Measurements from ENCODE around the gene ANKLE1. TPM values are rescaled to one million over a fixed set of nuclear protein-coding genes. Genes with fewer than 3 reads are reported as not detected.

The ANKLE1 gene
- total RNA-seq, 4 donors from 2014 or later = 0.30 to 2.5 (median 1.5) TPM

DNA sequence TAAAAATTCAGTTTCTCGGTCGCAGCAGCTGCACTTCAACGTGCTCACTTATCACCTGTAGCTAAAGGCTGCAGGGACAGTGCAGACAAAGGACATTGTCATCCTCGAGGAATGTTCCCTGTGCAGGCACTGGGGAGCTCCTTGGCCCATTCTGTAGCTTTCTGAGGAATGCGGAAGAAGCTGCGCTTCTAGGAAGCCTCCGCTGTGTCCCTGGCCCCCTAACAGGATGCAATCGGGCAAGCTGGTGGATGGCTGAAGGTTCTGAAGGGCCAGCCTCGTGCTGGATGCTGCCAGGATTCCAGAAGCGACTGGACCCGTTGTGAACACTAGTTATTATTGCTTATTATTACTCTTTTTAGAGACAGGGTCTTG is 44.9 kb downstream of the ANKLE1 start:
- Histone ChIP-seq H3K4me3 (no peak overlapping the region), H3K27me3 (peaks cover 13% of the 10 kb centered on the region), H3K9me3 (no peaks in the 10 kb centered on the region), H3K36me3 (peaks cover 10% of the 10 kb centered on the region), H3K4me1 (peaks cover 48% of the 10 kb centered on the region), H3K27ac (peak overlapping the region; percentile 29)
- TF ChIP-seq POLR2A (IDR thresholded peaks at IDR 0.05) (no peak), POLR2AphosphoS5 (IDR thresholded peaks at IDR 0.05) (peak in 1 of 3 donors; percentile 23)
- 82% methylated on average over 9 of the region's 11 CpGs for WGBS
- DNase-seq (ENCODE audit: low spot score in 2 of 2) = no peak

DNA sequence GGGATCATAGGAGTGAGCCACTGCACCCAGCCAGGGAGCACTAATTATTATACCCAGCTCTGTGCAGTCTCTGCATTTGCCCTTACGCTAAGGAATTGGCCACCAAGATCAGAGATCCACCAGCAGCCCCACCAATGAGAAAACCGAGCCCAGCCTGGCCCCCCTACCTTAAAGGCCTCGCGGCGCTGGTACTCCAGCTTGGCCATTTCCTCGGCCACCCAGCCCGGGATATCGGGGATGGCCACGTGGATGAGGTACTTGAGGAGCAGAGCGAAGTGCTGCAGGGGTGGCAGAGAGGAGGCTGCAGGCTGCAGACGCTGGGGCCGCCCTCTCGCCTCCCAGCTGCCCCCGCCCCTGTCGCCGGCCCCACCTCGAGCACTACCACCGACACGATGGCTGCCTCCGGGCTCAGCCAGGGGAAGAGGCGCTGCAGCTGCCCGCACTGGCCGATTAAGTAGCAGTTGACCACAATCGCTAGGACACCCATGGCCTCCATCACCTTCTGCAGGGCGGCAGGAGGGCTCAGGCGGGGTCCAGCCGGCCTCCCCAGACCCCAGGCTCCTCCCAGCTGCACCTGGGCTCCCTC is 45.5 kb downstream of the ANKLE1 start:
- H3K36me3 ChIP-seq = peaks cover 4% of the 10 kb centered on the region
- DNase-seq (ENCODE audit: low spot score in 2 of 2) = no peak
- no peaks in the 10 kb centered on the region for H3K9me3 ChIP-seq
- H3K27me3 ChIP-seq = peaks cover 13% of the 10 kb centered on the region
- WGBS = 72% methylated on average over 13 of the region's 27 CpGs
- TF ChIP-seq EP300 (IDR thresholded peaks at IDR 0.05) (no peak), POLR2A (IDR thresholded peaks at IDR 0.05) (no peak), POLR2AphosphoS5 (IDR thresholded peaks at IDR 0.05) (no peak)
- TF ChIP-seq, protein P1, sequence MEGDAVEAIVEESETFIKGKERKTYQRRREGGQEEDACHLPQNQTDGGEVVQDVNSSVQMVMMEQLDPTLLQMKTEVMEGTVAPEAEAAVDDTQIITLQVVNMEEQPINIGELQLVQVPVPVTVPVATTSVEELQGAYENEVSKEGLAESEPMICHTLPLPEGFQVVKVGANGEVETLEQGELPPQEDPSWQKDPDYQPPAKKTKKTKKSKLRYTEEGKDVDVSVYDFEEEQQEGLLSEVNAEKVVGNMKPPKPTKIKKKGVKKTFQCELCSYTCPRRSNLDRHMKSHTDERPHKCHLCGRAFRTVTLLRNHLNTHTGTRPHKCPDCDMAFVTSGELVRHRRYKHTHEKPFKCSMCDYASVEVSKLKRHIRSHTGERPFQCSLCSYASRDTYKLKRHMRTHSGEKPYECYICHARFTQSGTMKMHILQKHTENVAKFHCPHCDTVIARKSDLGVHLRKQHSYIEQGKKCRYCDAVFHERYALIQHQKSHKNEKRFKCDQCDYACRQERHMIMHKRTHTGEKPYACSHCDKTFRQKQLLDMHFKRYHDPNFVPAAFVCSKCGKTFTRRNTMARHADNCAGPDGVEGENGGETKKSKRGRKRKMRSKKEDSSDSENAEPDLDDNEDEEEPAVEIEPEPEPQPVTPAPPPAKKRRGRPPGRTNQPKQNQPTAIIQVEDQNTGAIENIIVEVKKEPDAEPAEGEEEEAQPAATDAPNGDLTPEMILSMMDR (IDR thresholded peaks at IDR 0.05) = no peak
- peak overlapping the region; percentile 55 for H3K4me3 ChIP-seq
- no peak overlapping the region for H3K27ac ChIP-seq
- H3K4me1 ChIP-seq = peaks cover 48% of the 10 kb centered on the region

DNA sequence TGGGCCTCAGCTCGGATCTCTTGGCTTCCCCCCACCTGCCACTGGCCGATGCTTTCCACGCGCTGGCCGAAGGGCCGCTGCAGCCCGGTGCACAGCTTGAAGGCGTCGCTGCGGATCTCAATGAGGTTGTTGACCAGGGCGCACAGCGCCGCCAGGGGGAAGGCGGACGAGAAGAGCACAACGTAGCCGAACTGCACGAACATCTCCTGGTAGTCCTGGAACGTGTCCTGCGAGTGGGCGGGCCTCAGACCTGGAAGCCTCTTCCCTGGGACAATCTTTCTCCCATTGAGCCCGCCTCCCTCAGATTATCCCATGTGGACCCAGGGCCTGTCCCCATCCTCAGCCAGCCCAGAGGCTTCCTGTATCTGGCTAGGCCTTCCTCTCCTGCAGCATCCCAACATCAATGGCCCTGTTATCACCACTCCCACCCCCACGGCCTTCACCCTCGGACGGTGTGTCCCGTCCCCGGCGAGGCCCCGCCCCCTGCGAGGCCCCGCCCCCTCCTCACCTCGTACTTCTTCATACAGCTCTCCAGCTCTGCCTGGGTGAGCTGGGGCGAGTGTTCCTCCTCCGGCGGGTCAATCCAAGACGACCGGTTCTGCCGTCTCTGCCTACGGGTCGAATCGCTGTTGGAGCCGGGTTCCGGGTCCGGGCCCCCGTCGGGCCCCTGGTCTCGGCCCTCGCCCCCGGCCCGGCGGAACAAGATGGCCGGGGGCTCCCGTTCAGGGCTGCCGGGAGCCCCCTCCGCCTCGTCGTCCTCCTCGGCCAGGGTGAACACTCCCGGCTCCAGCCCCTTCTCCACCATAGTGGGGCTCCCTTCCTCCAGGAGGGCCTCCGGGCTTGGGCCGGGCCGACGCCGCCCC is 46.2 kb downstream of the ANKLE1 start:
- H3K27ac ChIP-seq = peak overlapping the region; percentile 35
- peak in 1 of 2 donors; percentile 80 for DNase-seq (ENCODE audit: low spot score in 2 of 2)
- H3K4me1 ChIP-seq = peaks cover 48% of the 10 kb centered on the region
- peaks cover 4% of the 10 kb centered on the region for H3K36me3 ChIP-seq
- no peaks in the 10 kb centered on the region for H3K9me3 ChIP-seq
- peak in 1 of 3 donors; percentile 9 for TF ChIP-seq POLR2AphosphoS5 (IDR thresholded peaks at IDR 0.05)
- TF ChIP-seq, protein P1 (IDR thresholded peaks at IDR 0.05) = peak in 1 of 2 donors; percentile 37
- no peak for TF ChIP-seq EP300 (IDR thresholded peaks at IDR 0.05)
- H3K27me3 ChIP-seq = peaks cover 13% of the 10 kb centered on the region
- peak overlapping the region; percentile 55 for H3K4me3 ChIP-seq
- WGBS = 38% methylated on average over 11 of the region's 64 CpGs

DNA sequence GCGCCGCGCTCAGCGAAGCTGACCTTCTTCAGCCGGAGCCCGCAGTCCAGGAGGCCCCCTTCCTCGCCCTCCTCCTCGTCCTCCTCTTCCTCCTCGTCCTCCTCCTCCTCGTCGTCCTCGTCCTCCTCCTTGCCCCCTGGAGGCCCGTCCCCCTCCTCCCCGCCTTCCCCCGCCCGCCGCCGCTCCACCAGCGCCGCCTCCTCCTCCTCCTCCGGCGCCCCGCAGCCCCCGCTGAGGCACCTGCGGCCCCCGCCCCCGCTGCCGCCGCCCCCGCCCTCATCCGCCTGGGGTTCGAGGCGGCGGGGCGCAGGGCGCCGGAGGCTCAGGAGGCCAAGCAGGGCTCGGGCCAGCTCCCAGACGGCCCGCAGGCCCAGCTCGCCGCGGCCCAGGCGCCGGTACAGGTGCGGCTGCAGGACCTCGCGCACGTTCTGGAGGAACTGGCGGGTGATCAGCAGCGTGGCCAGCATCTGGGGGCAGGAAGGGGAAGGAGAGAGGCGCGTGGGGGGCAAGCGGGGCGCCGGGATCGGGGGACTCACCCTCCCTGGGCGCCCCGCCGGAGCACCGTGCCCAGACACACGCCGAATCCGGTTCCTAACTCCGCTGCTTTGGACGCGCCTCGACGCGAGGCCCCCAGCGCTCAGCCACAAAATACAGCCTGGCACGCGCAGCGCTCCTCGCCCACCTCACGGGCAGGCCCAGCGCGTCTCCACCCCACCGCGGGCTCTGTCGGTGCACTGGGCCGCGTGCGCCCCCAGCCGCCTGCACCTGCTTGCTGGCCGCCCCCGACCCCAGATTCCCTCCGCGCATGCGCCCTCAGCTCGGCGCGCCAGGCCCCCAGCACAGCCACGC is 47.0 kb downstream of the ANKLE1 start:
- no peak for DNase-seq (ENCODE audit: low spot score in 2 of 2)
- Histone ChIP-seq H3K27me3 (peaks cover 13% of the 10 kb centered on the region), H3K4me3 (peak overlapping the region; percentile 55), H3K9me3 (no peaks in the 10 kb centered on the region), H3K4me1 (peaks cover 49% of the 10 kb centered on the region), H3K36me3 (peaks cover 4% of the 10 kb centered on the region), H3K27ac (peak overlapping the region; percentile 35)
- TF ChIP-seq, protein P1 (IDR thresholded peaks at IDR 0.05) = no peak
- TF ChIP-seq EP300 (IDR thresholded peaks at IDR 0.05) (no peak), POLR2AphosphoS5 (IDR thresholded peaks at IDR 0.05) (no peak), POLR2A (IDR thresholded peaks at IDR 0.05) (no peak)
- WGBS = 37% methylated on average over 43 of the region's 94 CpGs

DNA sequence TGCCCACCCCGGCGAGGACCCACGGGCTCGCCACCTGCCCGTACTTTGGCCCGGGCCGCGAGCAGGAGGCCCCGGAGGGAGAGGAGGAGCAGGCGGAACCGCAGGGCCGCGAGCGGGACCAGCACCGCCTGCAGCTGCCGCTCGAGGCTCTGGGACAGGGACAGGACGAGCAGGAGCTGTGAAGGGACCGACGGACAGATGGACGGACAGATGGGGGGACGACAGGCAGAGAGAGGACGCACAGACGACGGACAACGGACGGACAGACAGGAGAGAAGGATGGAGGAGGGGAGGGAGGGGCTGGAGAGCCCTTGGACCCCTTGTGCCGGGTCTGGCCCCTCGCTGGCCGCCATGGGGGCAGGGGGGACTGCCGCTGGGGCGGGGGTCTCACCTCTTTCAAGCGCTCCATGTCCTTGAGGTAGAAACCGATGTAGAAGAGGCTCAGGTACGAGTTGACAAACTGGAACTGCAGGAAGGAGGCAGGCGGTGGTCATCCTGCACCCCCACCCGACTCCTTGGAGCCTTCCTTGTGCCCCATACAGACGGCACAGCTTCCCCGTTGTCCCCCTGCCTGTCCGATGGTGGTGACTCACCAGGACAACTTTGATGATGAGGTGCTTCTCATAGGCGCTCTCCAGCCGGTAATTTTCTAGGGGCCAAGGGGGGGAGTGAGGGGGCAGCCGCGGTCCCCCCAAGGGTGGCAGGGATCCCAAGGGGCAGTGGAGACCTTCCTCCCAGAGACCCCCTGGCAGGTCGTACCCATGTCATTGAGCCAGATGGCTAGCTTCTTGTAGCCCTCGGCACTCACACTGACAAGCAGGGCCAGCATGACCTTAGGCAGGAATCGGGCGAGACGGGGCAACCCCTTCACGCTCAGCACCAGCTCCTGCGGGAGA is 47.9 kb downstream of the ANKLE1 start:
- peak overlapping the region; percentile 55 for H3K4me3 ChIP-seq
- peaks cover 49% of the 10 kb centered on the region for H3K4me1 ChIP-seq
- H3K27ac ChIP-seq = no peak overlapping the region
- H3K36me3 ChIP-seq = peaks cover 4% of the 10 kb centered on the region
- TF ChIP-seq POLR2A (IDR thresholded peaks at IDR 0.05) (no peak), POLR2AphosphoS5 (IDR thresholded peaks at IDR 0.05) (no peak), EP300 (IDR thresholded peaks at IDR 0.05) (no peak)
- TF ChIP-seq, protein P1 (IDR thresholded peaks at IDR 0.05) = no peak
- no peak for DNase-seq (ENCODE audit: low spot score in 2 of 2)
- 62% methylated on average over 46 of the region's 51 CpGs for WGBS
- H3K9me3 ChIP-seq = no peaks in the 10 kb centered on the region
- H3K27me3 ChIP-seq = peaks cover 13% of the 10 kb centered on the region

Measured in suprapubic skin (tissue), 4 donors.